OCI-LY3 (cell line): Measurements from ENCODE around the gene TMPRSS5.
"Not testable (repeated sequence)": the region's sequence is repeated elsewhere in the genome, so short reads cannot be mapped to it uniquely, and the experiment has no call there.

Experiments used
- H2AFZ ChIP-seq: fragments of 200-600, 300-600 bp; shearing (Covaris generic); 2 replicates; pipeline ENCODE4 v1.6.0; 2014; ENCODE audit warnings: antibody characterized with exemption, low read depth, low read length
- H3K27ac ChIP-seq: fragments of 200-600, 300-600 bp; sonication (generic); 2 replicates; pipeline ENCODE4 v1.5.1; 2014; ENCODE audit warnings: mild to moderate bottlenecking, low read length, moderate library complexity, mixed read lengths
- H3K27me3 ChIP-seq: fragments of 200-600, 300-600 bp; sonication (generic); 2 replicates; pipeline ENCODE4 v1.6.1; 2014; ENCODE audit warnings: low read depth, low read length, mixed read lengths
- H3K36me3 ChIP-seq: fragments of 200-600, 300-600 bp; sonication (generic); replicated peaks from 2 replicates; pipeline ENCODE3; 2014; ENCODE audit warnings: low read depth, low read length, mixed read lengths
- H3K4me1 ChIP-seq: fragments of 300-600, 200-600 bp; sonication (generic); 2 replicates; pipeline ENCODE4 v1.6.1; 2014; ENCODE audit warnings: low read length, mixed read lengths
- H3K4me2 ChIP-seq: fragments of 200-600, 300-600 bp; sonication (generic); 2 replicates; pipeline ENCODE4 v1.6.1; 2014; ENCODE audit warnings: low read length, mixed read lengths
- H3K4me3 ChIP-seq: fragments of 300-600, 200-600 bp; sonication (generic); 2 replicates; pipeline ENCODE4 v1.5.1; 2014; ENCODE audit warnings: antibody characterized with exemption, mild to moderate bottlenecking, low read length, moderate library complexity
- H3K79me2 ChIP-seq: fragments of 300-600, 200-600 bp; shearing (Covaris generic); 2 replicates; pipeline ENCODE4 v1.6.1; 2014; ENCODE audit warnings: mild to moderate bottlenecking, low read length, mixed read lengths
- H3K9ac ChIP-seq: fragments of 300-600, 200-600 bp; shearing (Covaris generic); 2 replicates; pipeline ENCODE4 v1.6.0; 2014; ENCODE audit warnings: mild to moderate bottlenecking, low read length, moderate library complexity
- H3K9me3 ChIP-seq: fragments of 200-600, 300-600 bp; shearing (Covaris generic); 2 replicates; pipeline ENCODE4 v1.6.1; 2014; ENCODE audit warnings: low read length, mixed read lengths; ENCODE audit not compliant: insufficient read depth
- H4K20me1 ChIP-seq: fragments of 200-600, 300-600 bp; sonication (generic); 2 replicates; pipeline ENCODE4 v1.6.1; 2016; ENCODE audit warnings: low read length, mixed read lengths; ENCODE audit not compliant: insufficient read depth
- EZH2phosphoT487 ChIP-seq: fragments of 200-600 bp; shearing (Covaris generic); IDR thresholded peaks from 2 replicates; pipeline ENCODE4 v1.6.1; 2018; ENCODE audit warnings: antibody characterized with exemption, mixed run types, low read depth
- TF ChIP-seq, protein P1 (sequence below): fragments of 200-600, 300-600 bp; sonication (generic); IDR thresholded peaks from 2 replicates; pipeline ENCODE4 v1.5.1; 2014; ENCODE audit warnings: antibody characterized with exemption, low read length, low read depth

TMPRSS5 gene

DNA sequence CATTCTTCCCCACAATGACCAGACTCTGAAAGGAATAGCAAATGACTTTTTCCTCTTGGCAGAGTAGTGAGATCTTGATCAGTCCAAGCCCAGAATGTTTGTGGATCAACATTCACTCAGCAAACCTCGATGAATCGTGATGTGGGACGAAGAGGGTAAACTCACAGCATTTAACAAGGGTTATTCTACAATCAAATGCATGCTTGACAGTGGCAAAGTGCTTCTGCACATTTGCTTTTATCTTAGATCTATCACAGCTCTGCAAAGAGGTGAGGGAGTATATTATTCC, 31.8 kb downstream of the TMPRSS5 start:
- peaks cover 37% of the 10 kb centered on the region for H3K27me3 ChIP-seq
- H3K27ac ChIP-seq, result no peak overlapping the region
- no peak overlapping the region for H3K4me2 ChIP-seq
- H4K20me1 ChIP-seq, result no peaks in the 10 kb centered on the region
- H3K9ac ChIP-seq, result no peak overlapping the region
- TF ChIP-seq EZH2phosphoT487, result no peak
- TF ChIP-seq, protein P1, sequence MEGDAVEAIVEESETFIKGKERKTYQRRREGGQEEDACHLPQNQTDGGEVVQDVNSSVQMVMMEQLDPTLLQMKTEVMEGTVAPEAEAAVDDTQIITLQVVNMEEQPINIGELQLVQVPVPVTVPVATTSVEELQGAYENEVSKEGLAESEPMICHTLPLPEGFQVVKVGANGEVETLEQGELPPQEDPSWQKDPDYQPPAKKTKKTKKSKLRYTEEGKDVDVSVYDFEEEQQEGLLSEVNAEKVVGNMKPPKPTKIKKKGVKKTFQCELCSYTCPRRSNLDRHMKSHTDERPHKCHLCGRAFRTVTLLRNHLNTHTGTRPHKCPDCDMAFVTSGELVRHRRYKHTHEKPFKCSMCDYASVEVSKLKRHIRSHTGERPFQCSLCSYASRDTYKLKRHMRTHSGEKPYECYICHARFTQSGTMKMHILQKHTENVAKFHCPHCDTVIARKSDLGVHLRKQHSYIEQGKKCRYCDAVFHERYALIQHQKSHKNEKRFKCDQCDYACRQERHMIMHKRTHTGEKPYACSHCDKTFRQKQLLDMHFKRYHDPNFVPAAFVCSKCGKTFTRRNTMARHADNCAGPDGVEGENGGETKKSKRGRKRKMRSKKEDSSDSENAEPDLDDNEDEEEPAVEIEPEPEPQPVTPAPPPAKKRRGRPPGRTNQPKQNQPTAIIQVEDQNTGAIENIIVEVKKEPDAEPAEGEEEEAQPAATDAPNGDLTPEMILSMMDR, result no peak
- H3K79me2 ChIP-seq, result no peaks in the 10 kb centered on the region
- no peak overlapping the region for H2AFZ ChIP-seq
- no peaks in the 10 kb centered on the region for H3K9me3 ChIP-seq
- no peaks in the 10 kb centered on the region for H3K4me1 ChIP-seq
- H3K4me3 ChIP-seq, result no peak overlapping the region
- H3K36me3 ChIP-seq, result no peaks in the 10 kb centered on the region

GRCh38 chr11:113673550-113674396, 32.3 kb downstream of the TMPRSS5 start:
- H3K4me2 ChIP-seq, result no peak overlapping the region
- peaks cover 37% of the 10 kb centered on the region for H3K27me3 ChIP-seq
- H4K20me1 ChIP-seq, result no peaks in the 10 kb centered on the region
- no peaks in the 10 kb centered on the region for H3K4me1 ChIP-seq
- no peak overlapping the region for H3K27ac ChIP-seq
- no peak overlapping the region for H2AFZ ChIP-seq
- TF ChIP-seq, protein P1, result no peak
- no peak for TF ChIP-seq EZH2phosphoT487
- H3K36me3 ChIP-seq, result no peaks in the 10 kb centered on the region
- no peaks in the 10 kb centered on the region for H3K79me2 ChIP-seq
- H3K9me3 ChIP-seq, result no peaks in the 10 kb centered on the region
- H3K4me3 ChIP-seq, result no peak overlapping the region
- no peak overlapping the region for H3K9ac ChIP-seq

GRCh38 chr11:113671914-113672313, 34.2 kb downstream of the TMPRSS5 start:
- not testable (repeated sequence) for H3K36me3 ChIP-seq, H3K9me3 ChIP-seq, H3K4me1 ChIP-seq, H4K20me1 ChIP-seq, H3K27ac ChIP-seq, H3K9ac ChIP-seq, H3K4me2 ChIP-seq, H3K79me2 ChIP-seq, H2AFZ ChIP-seq, H3K4me3 ChIP-seq
- H3K27me3 ChIP-seq, result peaks cover 28% of the 10 kb centered on the region

- TF ChIP-seq EZH2phosphoT487, result no peak
- TF ChIP-seq, protein P1, result no peak
- Histone ChIP-seq H3K36me3 (no peaks in the 10 kb centered on the region), H2AFZ (no peak overlapping the region), H3K4me3 (no peak overlapping the region), H4K20me1 (no peaks in the 10 kb centered on the region), H3K4me2 (no peak overlapping the region), H3K9me3 (peaks cover 8% of the 10 kb centered on the region; the same call in 1 of the 2 replicates), H3K27me3 (peaks cover 18% of the 10 kb centered on the region), H3K79me2 (no peaks in the 10 kb centered on the region), H3K4me1 (no peaks in the 10 kb centered on the region), H3K27ac (no peak overlapping the region), H3K9ac (no peak overlapping the region)
These were observed 35.3 kb downstream of the TMPRSS5 start for GRCh38 chr11:113670831-113671215.
